H4 (cell line): ENCODE measurements around the gene ZNF341. TPM values are rescaled to one million over a fixed set of nuclear protein-coding genes. Genes with fewer than 3 reads are reported as not detected.

Experiments used
- DNase-seq: peaks from one replicate; pipeline ENCODE4 v3.0.0-alpha.2; 2015; ENCODE audit warnings: low spot score
- total RNA-seq: library from RNA; depleted of rRNA; stranded (reverse); fragments of >200 nt; shearing (Covaris generic); gene quantifications from 2 replicates; pipeline ENCODE4 v1.2.3, GENCODE V29; 2014

The ZNF341 gene
- total RNA-seq, 1 experiment from 2014 or later = 0.81 TPM

GRCh38 chr20:33796263-33796906, 64.6 kb downstream of the ZNF341 start:
- no peak for DNase-seq

GRCh38 chr20:33796907-33797544, 65.2 kb downstream of the ZNF341 start:
- DNase-seq = no peak

- DNase-seq = no peak
Observed at GRCh38 chr20:33798444-33798843, 66.6 kb downstream of the ZNF341 start.

- DNase-seq = no peak
Observed at GRCh38 chr20:33803921-33804337, 72.1 kb downstream of the ZNF341 start.

- no peak for DNase-seq
Observed at GRCh38 chr20:33808388-33808787, 76.6 kb downstream of the ZNF341 start.

- DNase-seq = no peak
Observed at GRCh38 chr20:33810259-33810658, 78.5 kb downstream of the ZNF341 start.

- peak; percentile 97 for DNase-seq
Observed at GRCh38 chr20:33810885-33811775, 79.3 kb downstream of the ZNF341 start, which contains the start of gene CHMP4B. Gene CHMP4B (plus strand): TSS chr20:33811348. CDS start chr20:33811469, 121 bp downstream.

- no peak for DNase-seq
Observed at GRCh38 chr20:33811776-33812151, 80.0 kb downstream of the ZNF341 start.

GRCh38 chr20:33812152-33812849, 80.5 kb downstream of the ZNF341 start:
- DNase-seq = peak; percentile 31

GRCh38 chr20:33812908-33813462, 81.2 kb downstream of the ZNF341 start:
- no peak for DNase-seq

GRCh38 chr20:33814238-33814712, 82.5 kb downstream of the ZNF341 start:
- no peak for DNase-seq

- no peak for DNase-seq
Observed at GRCh38 chr20:33815671-33816070, 83.9 kb downstream of the ZNF341 start.

- DNase-seq = no peak
Observed at GRCh38 chr20:33816191-33816590, 84.4 kb downstream of the ZNF341 start.

GRCh38 chr20:33817411-33817810, 85.6 kb downstream of the ZNF341 start:
- DNase-seq = no peak

GRCh38 chr20:33819456-33819855, 87.7 kb downstream of the ZNF341 start:
- DNase-seq = no peak

GRCh38 chr20:33820362-33820761, 88.6 kb downstream of the ZNF341 start:
- no peak for DNase-seq

- no peak for DNase-seq
Observed at GRCh38 chr20:33821270-33821836, 89.6 kb downstream of the ZNF341 start.

- no peak for DNase-seq
Observed at GRCh38 chr20:33822423-33822822, 90.6 kb downstream of the ZNF341 start.

GRCh38 chr20:33822991-33823390, 91.2 kb downstream of the ZNF341 start:
- no peak for DNase-seq

- no peak for DNase-seq
Observed at GRCh38 chr20:33824852-33825251, 93.1 kb downstream of the ZNF341 start.
